AG09309 (cell line): ENCODE data around the gene LRRK2.
"Not testable (repeated sequence)": the region's sequence is repeated elsewhere in the genome, so short reads cannot be mapped to it uniquely, and the experiment has no call there.

Experiments
- DNase-seq: peaks from one replicate; pipeline ENCODE4 v3.0.0-alpha.2; 2010; ENCODE audit warnings: low read depth
- H3K4me3 ChIP-seq: 2 replicates; pipeline ENCODE4 v1.5.1; 2011; ENCODE audit warnings: mild to moderate bottlenecking, low read depth, low read length, moderate library complexity; ENCODE audit not compliant: control insufficient read depth
- CTCF ChIP-seq: IDR thresholded peaks from 2 replicates; pipeline ENCODE4 v1.5.1; 2011; ENCODE audit warnings: mild to moderate bottlenecking, low read depth, low read length, inconsistent platforms; ENCODE audit not compliant: insufficient read depth, control insufficient read depth; ENCODE audit errors: missing control alignments

The LRRK2 gene

DNA sequence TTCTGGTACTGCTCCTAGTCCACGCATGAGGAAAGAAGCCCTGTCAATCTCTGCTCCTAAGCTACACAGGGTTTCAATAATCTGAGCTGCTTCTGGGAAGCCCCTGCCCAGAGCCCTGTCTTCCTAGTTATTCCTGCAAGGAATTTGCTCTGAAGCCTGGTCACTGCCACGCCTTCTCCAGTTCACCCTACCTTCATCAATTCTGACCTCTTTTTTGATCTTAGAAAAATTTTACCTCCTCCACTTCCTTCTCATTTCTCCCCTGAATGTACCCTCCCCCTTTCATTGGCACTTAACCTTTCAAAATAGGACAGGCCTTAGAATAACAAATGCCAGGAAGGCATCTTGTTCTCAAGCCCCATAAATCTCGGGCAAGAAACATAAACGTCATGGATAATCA lies 14.9 kb upstream of the LRRK2 start:
- TF ChIP-seq CTCF = no peak
- H3K4me3 ChIP-seq = no peak overlapping the region
- no peak for DNase-seq

GRCh38 chr12:40211186-40211585 lies 13.6 kb upstream of the LRRK2 start:
- H3K4me3 ChIP-seq, DNase-seq: not testable (repeated sequence)

- no peak overlapping the region for H3K4me3 ChIP-seq
- DNase-seq = no peak
- no peak for TF ChIP-seq CTCF
Observed at GRCh38 chr12:40212566-40212965, 12.2 kb upstream of the LRRK2 start.

DNA sequence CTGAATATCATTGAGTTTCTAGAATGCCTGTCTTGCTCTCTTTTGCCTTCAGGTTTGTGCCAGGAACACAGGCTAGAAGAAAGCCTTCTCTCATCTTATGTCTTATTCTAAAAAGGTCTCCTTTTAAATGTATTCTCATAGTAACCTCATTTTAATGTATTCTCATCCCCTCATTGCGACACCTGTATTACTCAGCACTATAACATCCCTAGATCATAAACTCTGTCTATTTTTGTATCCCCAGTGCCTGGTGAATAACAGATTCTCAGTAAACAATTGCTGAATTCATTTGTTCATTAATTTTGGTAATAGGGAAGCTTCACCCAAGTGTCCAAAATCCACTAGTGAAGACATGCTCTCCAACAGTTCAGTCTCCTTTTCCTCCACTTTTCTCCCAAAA lies 8.8 kb upstream of the LRRK2 start:
- no peak overlapping the region for H3K4me3 ChIP-seq
- DNase-seq = no peak
- no peak for TF ChIP-seq CTCF

DNA sequence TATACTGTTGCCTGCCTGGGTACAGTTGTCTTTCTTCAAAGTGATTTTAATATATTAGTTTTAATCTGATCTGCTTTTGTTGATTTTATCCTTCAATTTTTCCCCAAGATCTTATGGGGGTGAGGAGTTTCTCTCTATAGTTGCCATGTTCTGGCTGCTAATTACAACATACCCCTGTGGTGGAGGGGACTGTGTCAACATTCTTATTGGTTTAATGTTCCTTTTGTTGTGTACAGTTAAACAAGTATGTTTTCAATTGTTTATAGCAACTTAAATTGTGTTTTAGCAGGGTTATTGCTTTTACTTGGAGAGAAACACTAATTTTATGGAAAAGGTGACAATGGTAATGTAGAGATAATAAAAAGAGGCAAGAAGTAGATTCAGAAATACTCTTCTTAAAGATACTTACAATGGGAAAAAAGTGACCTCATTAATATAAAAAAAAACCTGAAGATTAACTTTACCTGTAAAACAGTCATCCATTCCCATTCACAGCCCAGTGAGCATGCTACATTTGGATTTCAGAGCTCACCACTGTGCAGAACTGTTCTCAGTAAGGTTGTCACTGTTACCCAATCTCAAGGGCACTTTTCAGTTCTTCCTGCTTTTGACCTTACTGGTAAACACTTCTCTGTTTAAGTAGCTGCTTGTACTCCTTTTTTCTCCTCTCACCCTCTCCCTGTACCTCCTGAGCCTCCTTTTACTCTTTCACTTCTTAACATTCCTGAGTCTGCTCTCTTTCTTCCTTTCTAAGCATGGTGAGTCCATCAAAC lies 8.1 kb upstream of the LRRK2 start:
- TF ChIP-seq CTCF = no peak
- no peak for DNase-seq
- H3K4me3 ChIP-seq = no peak overlapping the region

- no peak for TF ChIP-seq CTCF
- DNase-seq = no peak
- H3K4me3 ChIP-seq = no peak overlapping the region
Observed at GRCh38 chr12:40219760-40220159, 5.0 kb upstream of the LRRK2 start.

DNA sequence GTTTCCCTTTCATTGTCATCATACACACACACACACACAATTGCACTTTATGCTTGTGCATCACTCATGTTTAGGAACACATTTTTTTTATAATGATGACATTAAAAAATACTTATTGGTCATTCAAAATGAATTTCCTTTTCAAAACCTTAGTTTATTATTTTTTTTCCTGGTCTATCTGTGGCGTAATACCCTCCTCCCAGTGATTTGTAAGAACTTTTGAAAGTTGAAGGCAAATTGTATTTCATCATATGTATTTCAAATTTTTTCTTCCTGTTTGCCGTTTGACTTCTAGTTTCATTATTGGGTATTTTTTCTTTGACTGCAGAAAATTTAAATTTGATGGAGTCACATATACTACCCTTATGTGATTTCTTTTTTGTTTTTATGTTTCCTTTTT lies 2.5 kb upstream of the LRRK2 start:
- TF ChIP-seq CTCF = no peak
- no peak for DNase-seq

More for the DNA sequence above, 2.5 kb upstream of the LRRK2 start:
- no peak overlapping the region for H3K4me3 ChIP-seq
